H1 (cell line): ENCODE measurements around the gene OPN3. TPM values are rescaled to one million over a fixed set of nuclear protein-coding genes. Genes with fewer than 3 reads are reported as not detected.

Source experiments
- polyA plus RNA-seq, 7 experiments: library from polyadenylated mRNA; depleted of rRNA in 3 of 7; stranded (reverse) in 5 of 7; unstranded in 2 of 7; fragments of >200 nt in 5 of 7; fragments of 200-250 nt in 2 of 7; gene quantifications; 1 replicate in 5 of 7; 2 replicates in 1 of 7; 4 replicates in 1 of 7; pipeline versions ENCODE4 v1.2.1 to v1.2.3, GENCODE V29; 2011 to 2013; ENCODE audit warnings: missing spikeins in 2 of 7, mixed read lengths in 2 of 7
- total RNA-seq: library from RNA; stranded (reverse); fragmentation: NEBNext Ultra II Directional; extraction: Animal tissue kit (Norgen Biotek cat#: 25700); gene quantifications from 2 replicates; pipeline ENCODE4 v1.2.1, GENCODE V29; 2021
- TF ChIP-seq, protein P1 (sequence below): fragments of 300-600 bp; sonication (generic); IDR thresholded peaks from 2 replicates; pipeline ENCODE4 v1.7.1; 2012; ENCODE audit warnings: low read length, moderate library complexity, mild to moderate bottlenecking, inconsistent platforms; ENCODE audit not compliant: insufficient replicate concordance

The OPN3 gene
- total and polyA plus RNA-seq, 2 of the 8 experiments (the other 6 are each of a cell fraction or from before 2014, with no cell fraction given): 8.8 to 19.4 TPM

- TF ChIP-seq, protein P1, sequence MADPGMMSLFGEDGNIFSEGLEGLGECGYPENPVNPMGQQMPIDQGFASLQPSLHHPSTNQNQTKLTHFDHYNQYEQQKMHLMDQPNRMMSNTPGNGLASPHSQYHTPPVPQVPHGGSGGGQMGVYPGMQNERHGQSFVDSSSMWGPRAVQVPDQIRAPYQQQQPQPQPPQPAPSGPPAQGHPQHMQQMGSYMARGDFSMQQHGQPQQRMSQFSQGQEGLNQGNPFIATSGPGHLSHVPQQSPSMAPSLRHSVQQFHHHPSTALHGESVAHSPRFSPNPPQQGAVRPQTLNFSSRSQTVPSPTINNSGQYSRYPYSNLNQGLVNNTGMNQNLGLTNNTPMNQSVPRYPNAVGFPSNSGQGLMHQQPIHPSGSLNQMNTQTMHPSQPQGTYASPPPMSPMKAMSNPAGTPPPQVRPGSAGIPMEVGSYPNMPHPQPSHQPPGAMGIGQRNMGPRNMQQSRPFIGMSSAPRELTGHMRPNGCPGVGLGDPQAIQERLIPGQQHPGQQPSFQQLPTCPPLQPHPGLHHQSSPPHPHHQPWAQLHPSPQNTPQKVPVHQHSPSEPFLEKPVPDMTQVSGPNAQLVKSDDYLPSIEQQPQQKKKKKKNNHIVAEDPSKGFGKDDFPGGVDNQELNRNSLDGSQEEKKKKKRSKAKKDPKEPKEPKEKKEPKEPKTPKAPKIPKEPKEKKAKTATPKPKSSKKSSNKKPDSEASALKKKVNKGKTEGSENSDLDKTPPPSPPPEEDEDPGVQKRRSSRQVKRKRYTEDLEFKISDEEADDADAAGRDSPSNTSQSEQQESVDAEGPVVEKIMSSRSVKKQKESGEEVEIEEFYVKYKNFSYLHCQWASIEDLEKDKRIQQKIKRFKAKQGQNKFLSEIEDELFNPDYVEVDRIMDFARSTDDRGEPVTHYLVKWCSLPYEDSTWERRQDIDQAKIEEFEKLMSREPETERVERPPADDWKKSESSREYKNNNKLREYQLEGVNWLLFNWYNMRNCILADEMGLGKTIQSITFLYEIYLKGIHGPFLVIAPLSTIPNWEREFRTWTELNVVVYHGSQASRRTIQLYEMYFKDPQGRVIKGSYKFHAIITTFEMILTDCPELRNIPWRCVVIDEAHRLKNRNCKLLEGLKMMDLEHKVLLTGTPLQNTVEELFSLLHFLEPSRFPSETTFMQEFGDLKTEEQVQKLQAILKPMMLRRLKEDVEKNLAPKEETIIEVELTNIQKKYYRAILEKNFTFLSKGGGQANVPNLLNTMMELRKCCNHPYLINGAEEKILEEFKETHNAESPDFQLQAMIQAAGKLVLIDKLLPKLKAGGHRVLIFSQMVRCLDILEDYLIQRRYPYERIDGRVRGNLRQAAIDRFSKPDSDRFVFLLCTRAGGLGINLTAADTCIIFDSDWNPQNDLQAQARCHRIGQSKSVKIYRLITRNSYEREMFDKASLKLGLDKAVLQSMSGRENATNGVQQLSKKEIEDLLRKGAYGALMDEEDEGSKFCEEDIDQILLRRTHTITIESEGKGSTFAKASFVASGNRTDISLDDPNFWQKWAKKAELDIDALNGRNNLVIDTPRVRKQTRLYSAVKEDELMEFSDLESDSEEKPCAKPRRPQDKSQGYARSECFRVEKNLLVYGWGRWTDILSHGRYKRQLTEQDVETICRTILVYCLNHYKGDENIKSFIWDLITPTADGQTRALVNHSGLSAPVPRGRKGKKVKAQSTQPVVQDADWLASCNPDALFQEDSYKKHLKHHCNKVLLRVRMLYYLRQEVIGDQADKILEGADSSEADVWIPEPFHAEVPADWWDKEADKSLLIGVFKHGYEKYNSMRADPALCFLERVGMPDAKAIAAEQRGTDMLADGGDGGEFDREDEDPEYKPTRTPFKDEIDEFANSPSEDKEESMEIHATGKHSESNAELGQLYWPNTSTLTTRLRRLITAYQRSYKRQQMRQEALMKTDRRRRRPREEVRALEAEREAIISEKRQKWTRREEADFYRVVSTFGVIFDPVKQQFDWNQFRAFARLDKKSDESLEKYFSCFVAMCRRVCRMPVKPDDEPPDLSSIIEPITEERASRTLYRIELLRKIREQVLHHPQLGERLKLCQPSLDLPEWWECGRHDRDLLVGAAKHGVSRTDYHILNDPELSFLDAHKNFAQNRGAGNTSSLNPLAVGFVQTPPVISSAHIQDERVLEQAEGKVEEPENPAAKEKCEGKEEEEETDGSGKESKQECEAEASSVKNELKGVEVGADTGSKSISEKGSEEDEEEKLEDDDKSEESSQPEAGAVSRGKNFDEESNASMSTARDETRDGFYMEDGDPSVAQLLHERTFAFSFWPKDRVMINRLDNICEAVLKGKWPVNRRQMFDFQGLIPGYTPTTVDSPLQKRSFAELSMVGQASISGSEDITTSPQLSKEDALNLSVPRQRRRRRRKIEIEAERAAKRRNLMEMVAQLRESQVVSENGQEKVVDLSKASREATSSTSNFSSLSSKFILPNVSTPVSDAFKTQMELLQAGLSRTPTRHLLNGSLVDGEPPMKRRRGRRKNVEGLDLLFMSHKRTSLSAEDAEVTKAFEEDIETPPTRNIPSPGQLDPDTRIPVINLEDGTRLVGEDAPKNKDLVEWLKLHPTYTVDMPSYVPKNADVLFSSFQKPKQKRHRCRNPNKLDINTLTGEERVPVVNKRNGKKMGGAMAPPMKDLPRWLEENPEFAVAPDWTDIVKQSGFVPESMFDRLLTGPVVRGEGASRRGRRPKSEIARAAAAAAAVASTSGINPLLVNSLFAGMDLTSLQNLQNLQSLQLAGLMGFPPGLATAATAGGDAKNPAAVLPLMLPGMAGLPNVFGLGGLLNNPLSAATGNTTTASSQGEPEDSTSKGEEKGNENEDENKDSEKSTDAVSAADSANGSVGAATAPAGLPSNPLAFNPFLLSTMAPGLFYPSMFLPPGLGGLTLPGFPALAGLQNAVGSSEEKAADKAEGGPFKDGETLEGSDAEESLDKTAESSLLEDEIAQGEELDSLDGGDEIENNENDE: no peak
- TF ChIP-seq, all 59 proteins: peak for 0
Observed at GRCh38 chr1:241557551-241558193, 82.5 kb downstream of the OPN3 start (continued).
